ENCODE measurements around the gene FANCL.
A peak's percentile ranks its signal among the peaks of the same experiment; 100 is the strongest.
"Not testable (repeated sequence)": the region's sequence is repeated elsewhere in the genome, so short reads cannot be mapped to it uniquely, and the experiment has no call there.

The FANCL gene

GRCh38 chr2:58240670-58241545, at the start of gene FANCL:
Gene FANCL, minus strand, starts transcription at chr2:58241325. Its CDS starts 12 bp downstream, at chr2:58241313.
- TF ChIP-seq YY1 (IDR thresholded peaks at IDR 0.05; ENCODE audit: insufficient read depth, insufficient read length), result no peak
- TF ChIP-seq SUZ12 (IDR thresholded peaks at IDR 0.05; ENCODE audit: extremely low read depth, insufficient read depth, insufficient read length), result no peak
- TF ChIP-seq ZNF274 (IDR thresholded peaks at IDR 0.05; ENCODE audit: low read depth, low read length), result no peak
- Histone ChIP-seq H3K27me3 (ENCODE audit: insufficient read depth, insufficient read length) (no peaks in the 10 kb centered on the region), H3K36me3 (ENCODE audit: insufficient read depth, insufficient read length, low read length) (peaks cover 2% of the 10 kb centered on the region), H3K9ac (ENCODE audit: insufficient read length, low read depth) (peak within 1 kb of the TSS; percentile 96), H3K4me3 (ENCODE audit: insufficient read length, low read depth) (peak within 1 kb of the TSS; percentile 78), H3K4me1 (ENCODE audit: insufficient read depth, insufficient read length) (no peaks in the 10 kb centered on the region), H3K9me3 (ENCODE audit: insufficient read depth, low read length) (no peaks in the 10 kb centered on the region; the same call in 1 of the 2 replicates)
- peak; percentile 92 for DNase-seq (ENCODE audit: low read depth, low spot score)

DNA sequence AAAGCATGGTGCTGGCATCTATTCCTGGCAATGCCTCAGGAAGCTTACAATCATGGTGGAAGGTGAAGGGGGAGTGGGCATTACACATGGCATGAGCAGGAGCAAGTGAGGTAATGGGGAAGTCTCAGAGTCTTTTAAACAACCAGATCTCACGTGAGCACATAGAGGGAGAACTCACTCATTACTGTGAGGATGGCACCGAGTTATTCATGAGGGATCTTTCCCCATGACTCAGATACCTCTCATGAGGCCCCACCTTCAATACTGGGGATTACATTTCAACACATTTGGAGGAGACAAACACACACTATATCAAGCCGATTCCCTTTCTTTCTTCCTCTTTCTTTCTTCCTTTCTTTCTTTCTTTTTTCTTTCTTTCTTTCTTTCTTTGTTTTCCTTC, 47.9 kb upstream of the FANCL start:
- DNase-seq (ENCODE audit: low read depth, low spot score), result no peak
- Histone ChIP-seq H3K9ac (ENCODE audit: insufficient read length, low read depth) (no peak overlapping the region), H3K9me3 (ENCODE audit: insufficient read depth, low read length) (no peaks in the 10 kb centered on the region), H3K4me3 (ENCODE audit: insufficient read length, low read depth) (no peak overlapping the region), H3K36me3 (ENCODE audit: insufficient read depth, insufficient read length, low read length) (no peaks in the 10 kb centered on the region), H3K27me3 (ENCODE audit: insufficient read depth, insufficient read length) (no peaks in the 10 kb centered on the region), H3K4me1 (ENCODE audit: insufficient read depth, insufficient read length) (no peaks in the 10 kb centered on the region)
- TF ChIP-seq SUZ12 (IDR thresholded peaks at IDR 0.05; ENCODE audit: extremely low read depth, insufficient read depth, insufficient read length), result no peak
- TF ChIP-seq ZNF274 (IDR thresholded peaks at IDR 0.05; ENCODE audit: low read depth, low read length), result no peak
- no peak for TF ChIP-seq YY1 (IDR thresholded peaks at IDR 0.05; ENCODE audit: insufficient read depth, insufficient read length)

- no peaks in the 10 kb centered on the region for H3K36me3 ChIP-seq (ENCODE audit: insufficient read depth, insufficient read length, low read length)
- no peak overlapping the region for H3K9ac ChIP-seq (ENCODE audit: insufficient read length, low read depth)
- TF ChIP-seq ZNF274 (IDR thresholded peaks at IDR 0.05; ENCODE audit: low read depth, low read length) (no peak), YY1 (IDR thresholded peaks at IDR 0.05; ENCODE audit: insufficient read depth, insufficient read length) (no peak), SUZ12 (IDR thresholded peaks at IDR 0.05; ENCODE audit: extremely low read depth, insufficient read depth, insufficient read length) (no peak)
- no peaks in the 10 kb centered on the region for H3K27me3 ChIP-seq (ENCODE audit: insufficient read depth, insufficient read length)
- DNase-seq (ENCODE audit: low read depth, low spot score), result no peak
- no peak overlapping the region for H3K4me3 ChIP-seq (ENCODE audit: insufficient read length, low read depth)
- no peaks in the 10 kb centered on the region for H3K9me3 ChIP-seq (ENCODE audit: insufficient read depth, low read length)
- no peaks in the 10 kb centered on the region for H3K4me1 ChIP-seq (ENCODE audit: insufficient read depth, insufficient read length)
Observed at GRCh38 chr2:58283931-58284330, 42.8 kb upstream of the FANCL start.

DNA sequence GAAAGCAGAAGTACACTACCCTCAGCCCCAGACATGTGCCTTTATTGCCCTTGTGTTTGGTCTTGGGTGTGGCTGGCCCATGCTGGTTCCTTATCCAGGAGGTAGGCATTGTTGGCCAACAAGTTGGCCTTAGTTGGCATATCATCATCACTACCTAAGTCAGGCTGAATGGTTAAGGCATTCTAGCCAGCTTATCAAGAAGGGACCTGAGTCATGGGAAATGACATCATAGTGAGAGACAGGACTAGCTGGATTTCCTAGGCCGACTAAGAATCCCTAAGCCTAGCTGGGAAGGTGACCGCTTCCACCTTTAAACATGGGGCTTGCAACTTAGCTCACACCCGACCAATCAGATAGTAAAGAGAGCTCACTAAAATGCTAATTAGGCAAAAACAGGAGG, 34.0 kb upstream of the FANCL start:
- DNase-seq (ENCODE audit: low read depth, low spot score); H3K4me1 ChIP-seq (ENCODE audit: insufficient read depth, insufficient read length): not testable (repeated sequence)

DNA sequence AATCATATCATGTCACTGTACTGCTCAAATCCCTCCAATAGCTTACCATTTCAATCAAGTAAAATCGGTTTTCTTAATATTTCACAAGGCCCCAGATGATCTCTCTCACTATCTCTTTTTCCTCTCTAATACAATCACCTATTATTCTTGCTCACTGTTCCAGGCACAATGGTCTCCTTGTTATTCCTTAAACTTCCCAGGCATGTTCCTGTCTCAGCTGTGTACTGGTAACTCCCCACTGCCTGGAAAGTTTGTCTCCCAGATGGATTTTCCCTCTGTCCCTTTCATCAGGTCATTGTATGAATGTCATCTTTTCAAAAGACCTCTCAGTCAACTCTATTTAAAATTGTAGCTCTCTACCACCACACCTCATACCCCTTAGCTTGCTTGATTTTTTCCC, 30.7 kb upstream of the FANCL start:
- H3K4me3 ChIP-seq (ENCODE audit: insufficient read length, low read depth), result no peak overlapping the region
- no peak overlapping the region for H3K9ac ChIP-seq (ENCODE audit: insufficient read length, low read depth)
- no peak for TF ChIP-seq SUZ12 (IDR thresholded peaks at IDR 0.05; ENCODE audit: extremely low read depth, insufficient read depth, insufficient read length)
- no peak for TF ChIP-seq YY1 (IDR thresholded peaks at IDR 0.05; ENCODE audit: insufficient read depth, insufficient read length)
- no peak for TF ChIP-seq ZNF274 (IDR thresholded peaks at IDR 0.05; ENCODE audit: low read depth, low read length)
- no peaks in the 10 kb centered on the region for H3K27me3 ChIP-seq (ENCODE audit: insufficient read depth, insufficient read length)
- no peaks in the 10 kb centered on the region for H3K36me3 ChIP-seq (ENCODE audit: insufficient read depth, insufficient read length, low read length)
- no peak for DNase-seq (ENCODE audit: low read depth, low spot score)
- no peaks in the 10 kb centered on the region for H3K9me3 ChIP-seq (ENCODE audit: insufficient read depth, low read length)
- no peaks in the 10 kb centered on the region for H3K4me1 ChIP-seq (ENCODE audit: insufficient read depth, insufficient read length)

More for the DNA sequence above, 34.0 kb upstream of the FANCL start:
- H3K9me3 ChIP-seq (ENCODE audit: insufficient read depth, low read length); H3K4me3 ChIP-seq (ENCODE audit: insufficient read length, low read depth); H3K27me3 ChIP-seq (ENCODE audit: insufficient read depth, insufficient read length); H3K9ac ChIP-seq (ENCODE audit: insufficient read length, low read depth); H3K36me3 ChIP-seq (ENCODE audit: insufficient read depth, insufficient read length, low read length): not testable (repeated sequence)

- H3K9me3 ChIP-seq (ENCODE audit: insufficient read depth, low read length), result no peaks in the 10 kb centered on the region
- no peak for TF ChIP-seq SUZ12 (IDR thresholded peaks at IDR 0.05; ENCODE audit: extremely low read depth, insufficient read depth, insufficient read length)
- TF ChIP-seq ZNF274 (IDR thresholded peaks at IDR 0.05; ENCODE audit: low read depth, low read length), result no peak
- no peak for TF ChIP-seq YY1 (IDR thresholded peaks at IDR 0.05; ENCODE audit: insufficient read depth, insufficient read length)
Observed at GRCh38 chr2:58268685-58269084, 27.6 kb upstream of the FANCL start.

DNA sequence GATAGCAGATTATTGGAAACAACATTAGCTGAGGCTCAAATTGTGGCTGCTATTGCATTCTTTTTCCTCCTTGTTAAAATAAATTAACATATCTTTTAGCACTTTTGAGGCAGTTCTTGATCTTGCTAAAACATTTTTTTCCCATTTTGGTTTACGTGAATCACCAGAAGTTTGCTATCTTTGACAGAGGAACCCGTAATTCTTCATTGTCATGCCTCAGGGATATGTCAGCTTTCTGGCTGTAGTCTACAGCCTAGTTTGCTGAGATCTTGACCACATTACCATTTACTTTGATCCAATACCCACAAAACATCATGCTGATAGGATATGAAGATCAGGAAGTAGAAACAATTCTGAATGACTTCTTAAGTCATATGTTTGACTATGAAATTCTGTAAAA, 25.1 kb upstream of the FANCL start:
- DNase-seq (ENCODE audit: low read depth, low spot score), result no peak
- Histone ChIP-seq H3K4me3 (ENCODE audit: insufficient read length, low read depth) (no peak overlapping the region), H3K9me3 (ENCODE audit: insufficient read depth, low read length) (no peaks in the 10 kb centered on the region), H3K27me3 (ENCODE audit: insufficient read depth, insufficient read length) (no peaks in the 10 kb centered on the region), H3K36me3 (ENCODE audit: insufficient read depth, insufficient read length, low read length) (no peaks in the 10 kb centered on the region), H3K4me1 (ENCODE audit: insufficient read depth, insufficient read length) (no peaks in the 10 kb centered on the region), H3K9ac (ENCODE audit: insufficient read length, low read depth) (no peak overlapping the region)
- TF ChIP-seq ZNF274 (IDR thresholded peaks at IDR 0.05; ENCODE audit: low read depth, low read length), result no peak
- TF ChIP-seq SUZ12 (IDR thresholded peaks at IDR 0.05; ENCODE audit: extremely low read depth, insufficient read depth, insufficient read length), result no peak
- no peak for TF ChIP-seq YY1 (IDR thresholded peaks at IDR 0.05; ENCODE audit: insufficient read depth, insufficient read length)

More at GRCh38 chr2:58268685-58269084, 27.6 kb upstream of the FANCL start:
- H3K27me3 ChIP-seq (ENCODE audit: insufficient read depth, insufficient read length), result no peaks in the 10 kb centered on the region
- H3K9ac ChIP-seq (ENCODE audit: insufficient read length, low read depth), result no peak overlapping the region
- no peak overlapping the region for H3K4me3 ChIP-seq (ENCODE audit: insufficient read length, low read depth)
- no peak for DNase-seq (ENCODE audit: low read depth, low spot score)
- no peaks in the 10 kb centered on the region for H3K4me1 ChIP-seq (ENCODE audit: insufficient read depth, insufficient read length)
- H3K36me3 ChIP-seq (ENCODE audit: insufficient read depth, insufficient read length, low read length), result no peaks in the 10 kb centered on the region
